ENCODE data around the gene TARS3. TPM values are rescaled to one million over a fixed set of nuclear protein-coding genes. Genes with fewer than 3 reads are reported as not detected.

TARS3 gene
- polyA plus RNA-seq, 3 donors = 18.0 to 22.8 (median 21.1) TPM

- no peak for DNase-seq (ENCODE audit: low read depth in 3 of 3, low spot score in 2 of 3)
Observed at GRCh38 chr15:101611007-101611406, 113.3 kb downstream of the TARS3 start.

DNA sequence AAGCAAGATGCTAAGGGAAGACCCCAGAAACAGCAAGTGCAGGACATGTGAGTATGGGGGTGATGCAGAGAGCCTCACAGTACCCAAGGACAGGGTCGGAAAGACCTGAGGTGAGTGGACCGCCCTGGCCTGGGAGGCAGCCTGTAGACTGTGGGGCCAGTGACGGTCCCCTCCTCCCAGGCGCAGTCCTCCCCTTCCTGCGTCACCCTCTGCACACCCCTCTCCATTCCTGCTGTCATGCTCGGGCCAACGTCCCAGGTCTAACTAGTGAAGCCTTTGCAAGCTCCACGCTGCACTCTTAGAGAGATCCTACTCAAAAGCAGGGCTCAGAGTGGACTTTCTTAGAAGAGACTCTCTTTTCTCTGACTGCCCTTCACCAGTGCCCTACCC lies 113.7 kb downstream of the TARS3 start:
- DNase-seq (ENCODE audit: low read depth in 3 of 3, low spot score in 2 of 3) = no peak

- no peak for DNase-seq (ENCODE audit: low read depth in 3 of 3, low spot score in 2 of 3)
Observed at GRCh38 chr15:101609742-101610610, 114.3 kb downstream of the TARS3 start.

DNA sequence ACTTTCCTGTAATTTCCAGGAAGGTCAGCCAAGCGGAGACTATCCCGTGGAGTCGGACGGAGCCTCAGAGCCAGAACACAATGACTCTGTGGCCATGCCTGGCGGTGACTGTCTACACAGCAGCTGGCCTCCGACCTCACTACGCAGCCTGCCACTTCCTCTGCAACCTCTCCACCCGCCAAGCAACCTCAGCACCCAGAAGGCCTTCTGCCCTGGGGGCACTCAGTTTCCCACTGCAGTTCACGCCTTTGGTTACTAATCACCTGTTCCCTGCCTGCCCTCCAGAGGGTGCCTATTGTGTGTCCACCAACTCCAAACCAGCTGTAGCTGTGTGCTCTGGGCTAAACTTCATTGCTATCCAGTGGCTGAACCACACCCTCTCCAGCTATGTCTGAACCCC lies 116.1 kb downstream of the TARS3 start:
- no peak for DNase-seq (ENCODE audit: low read depth in 3 of 3, low spot score in 2 of 3)

DNA sequence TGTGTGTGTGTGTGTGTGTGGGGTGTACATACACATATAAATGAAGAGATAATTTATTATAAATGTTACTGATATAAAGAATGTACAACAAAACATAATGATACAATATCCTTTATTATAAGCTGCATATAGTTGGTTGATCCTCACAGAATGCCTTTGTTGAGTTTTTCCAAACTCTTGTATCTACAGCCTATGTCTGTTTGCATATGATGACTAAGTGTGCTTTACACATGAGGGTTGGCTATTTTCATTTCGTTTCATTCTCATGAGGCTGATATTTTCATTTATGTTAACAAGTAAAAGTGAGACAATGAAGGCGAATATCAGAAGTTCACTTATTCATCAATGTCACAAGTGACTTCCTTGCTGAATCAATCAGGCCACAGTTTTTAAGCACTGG lies 117.2 kb downstream of the TARS3 start:
- no peak for DNase-seq (ENCODE audit: low read depth in 3 of 3, low spot score in 2 of 3)

GRCh38 chr15:101604124-101604874 lies 120.0 kb downstream of the TARS3 start:
- DNase-seq (ENCODE audit: low read depth in 3 of 3, low spot score in 2 of 3) = no peak

Other genes starting within 250 kb of the TARS3 start
- 1 to 10 TPM; 6.5 to 9.2 (median 7.3) TPM for gene PCSK6, start 234.8 kb downstream of the TARS3 start, polyA plus RNA-seq (ENCODE audit: insufficient read length in 3 of 3)
- 10 to 100 TPM; 64.4 to 74.1 (median 66.0) TPM for gene TM2D3, start 72.1 kb downstream of the TARS3 start, polyA plus RNA-seq (ENCODE audit: insufficient read length in 3 of 3)
- gene OR4F6, start 79.0 kb upstream of the TARS3 start, polyA plus RNA-seq (ENCODE audit: insufficient read length in 3 of 3) = not detected
- gene OR4F15, start 87.7 kb upstream of the TARS3 start, polyA plus RNA-seq (ENCODE audit: insufficient read length in 3 of 3) = not detected

All from right renal cortex interstitium (tissue), 3 donors.